Measurements from ENCODE around the gene C1QTNF5.

DNA sequence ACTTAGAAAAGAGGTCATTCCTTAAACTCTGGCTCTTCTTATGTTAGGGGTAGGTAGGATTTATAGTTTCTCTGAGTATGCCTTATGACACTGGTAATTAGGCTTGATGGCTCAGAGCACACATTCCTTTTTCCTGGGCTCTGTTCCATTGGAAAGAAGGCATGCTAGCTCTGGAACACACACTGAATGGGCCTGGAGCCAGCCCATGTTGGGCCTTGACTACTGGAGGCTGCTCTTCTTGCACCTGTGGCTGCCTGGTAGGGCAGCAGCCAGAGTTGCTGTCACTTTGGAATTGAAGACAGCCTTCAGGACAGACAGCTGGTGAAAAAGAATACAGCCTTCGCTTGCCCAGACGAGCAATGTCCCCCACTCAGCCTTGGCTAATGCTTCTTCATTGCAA, 42.0 kb downstream of the C1QTNF5 start:
- TF ChIP-seq, protein P1, sequence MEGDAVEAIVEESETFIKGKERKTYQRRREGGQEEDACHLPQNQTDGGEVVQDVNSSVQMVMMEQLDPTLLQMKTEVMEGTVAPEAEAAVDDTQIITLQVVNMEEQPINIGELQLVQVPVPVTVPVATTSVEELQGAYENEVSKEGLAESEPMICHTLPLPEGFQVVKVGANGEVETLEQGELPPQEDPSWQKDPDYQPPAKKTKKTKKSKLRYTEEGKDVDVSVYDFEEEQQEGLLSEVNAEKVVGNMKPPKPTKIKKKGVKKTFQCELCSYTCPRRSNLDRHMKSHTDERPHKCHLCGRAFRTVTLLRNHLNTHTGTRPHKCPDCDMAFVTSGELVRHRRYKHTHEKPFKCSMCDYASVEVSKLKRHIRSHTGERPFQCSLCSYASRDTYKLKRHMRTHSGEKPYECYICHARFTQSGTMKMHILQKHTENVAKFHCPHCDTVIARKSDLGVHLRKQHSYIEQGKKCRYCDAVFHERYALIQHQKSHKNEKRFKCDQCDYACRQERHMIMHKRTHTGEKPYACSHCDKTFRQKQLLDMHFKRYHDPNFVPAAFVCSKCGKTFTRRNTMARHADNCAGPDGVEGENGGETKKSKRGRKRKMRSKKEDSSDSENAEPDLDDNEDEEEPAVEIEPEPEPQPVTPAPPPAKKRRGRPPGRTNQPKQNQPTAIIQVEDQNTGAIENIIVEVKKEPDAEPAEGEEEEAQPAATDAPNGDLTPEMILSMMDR (IDR thresholded peaks at IDR 0.05) = no peak
- no peak for TF ChIP-seq POLR2A (IDR thresholded peaks at IDR 0.05)
